Measurements from ENCODE around the gene LHFPL6.
A peak's percentile ranks its signal among the peaks of the same experiment; 100 is the strongest.

The LHFPL6 gene

GRCh38 chr13:39571502-39572092 lies 31.4 kb downstream of the LHFPL6 start:
- Mint-ChIP-seq H3K9me3 (no peaks in the 10 kb centered on the region), H3K4me1 (peaks cover 24% of the 10 kb centered on the region), H3K27me3 (ENCODE audit: low read depth, poor library complexity) (no peaks in the 10 kb centered on the region), H3K4me3 (no peak overlapping the region), H3K36me3 (ENCODE audit: low read depth) (no peaks in the 10 kb centered on the region), H3K27ac (no peak overlapping the region)
- TF ChIP-seq CTCF (IDR thresholded peaks at IDR 0.05) = no peak
- no peak for DNase-seq

- peak overlapping the region; percentile 2 for H3K27ac Mint-ChIP-seq
- H3K27me3 Mint-ChIP-seq (ENCODE audit: low read depth, poor library complexity) = no peaks in the 10 kb centered on the region
- H3K4me3 Mint-ChIP-seq = no peak overlapping the region
- H3K9me3 Mint-ChIP-seq = no peaks in the 10 kb centered on the region
- DNase-seq = no peak
- no peak for TF ChIP-seq CTCF (IDR thresholded peaks at IDR 0.05)
- peaks cover 38% of the 10 kb centered on the region for H3K4me1 Mint-ChIP-seq
- H3K36me3 Mint-ChIP-seq (ENCODE audit: low read depth) = no peaks in the 10 kb centered on the region
Observed at GRCh38 chr13:39567569-39567968, 35.4 kb downstream of the LHFPL6 start.

- H3K27me3 Mint-ChIP-seq (ENCODE audit: low read depth, poor library complexity) = no peaks in the 10 kb centered on the region
- H3K27ac Mint-ChIP-seq = no peak overlapping the region
- H3K4me3 Mint-ChIP-seq = no peak overlapping the region
- DNase-seq = no peak
- peaks cover 31% of the 10 kb centered on the region for H3K4me1 Mint-ChIP-seq
- H3K9me3 Mint-ChIP-seq = no peaks in the 10 kb centered on the region
- no peak for TF ChIP-seq CTCF (IDR thresholded peaks at IDR 0.05)
- H3K36me3 Mint-ChIP-seq (ENCODE audit: low read depth) = peaks cover under 1% of the 10 kb centered on the region
Observed at GRCh38 chr13:39566216-39566869, 36.6 kb downstream of the LHFPL6 start.

- Mint-ChIP-seq H3K36me3 (ENCODE audit: low read depth) (peaks cover 6% of the 10 kb centered on the region), H3K4me1 (peaks cover 29% of the 10 kb centered on the region), H3K9me3 (no peaks in the 10 kb centered on the region), H3K4me3 (no peak overlapping the region), H3K27me3 (ENCODE audit: low read depth, poor library complexity) (peaks cover 2% of the 10 kb centered on the region), H3K27ac (no peak overlapping the region)
- TF ChIP-seq CTCF (IDR thresholded peaks at IDR 0.05) = no peak
- no peak for DNase-seq
Observed at GRCh38 chr13:39565036-39565949, 37.7 kb downstream of the LHFPL6 start.

- Mint-ChIP-seq H3K27ac (no peak overlapping the region), H3K4me1 (peaks cover 24% of the 10 kb centered on the region), H3K9me3 (peaks cover under 1% of the 10 kb centered on the region), H3K4me3 (no peak overlapping the region), H3K36me3 (ENCODE audit: low read depth) (peaks cover 7% of the 10 kb centered on the region), H3K27me3 (ENCODE audit: low read depth, poor library complexity) (peaks cover 2% of the 10 kb centered on the region)
- no peak for TF ChIP-seq CTCF (IDR thresholded peaks at IDR 0.05)
- no peak for DNase-seq
Observed at GRCh38 chr13:39563470-39563735, 39.6 kb downstream of the LHFPL6 start.
